GM10266 (cell line): ENCODE measurements around the gene SPSB1.

ENCODE experiments used
- DNase-seq: peaks from one replicate; pipeline ENCODE4 v3.0.0; 2012; ENCODE audit errors: extremely low spot score
- CTCF ChIP-seq: IDR thresholded peaks from 2 replicates; pipeline ENCODE4 v1.5.1; 2012; ENCODE audit warnings: mild to moderate bottlenecking, low read depth; ENCODE audit not compliant: control insufficient read depth, insufficient read depth; ENCODE audit errors: missing control alignments

Gene SPSB1

GRCh38 chr1:9251501-9251900, 41.2 kb upstream of the SPSB1 start:
- DNase-seq: no peak

GRCh38 chr1:9253004-9253403, 39.7 kb upstream of the SPSB1 start:
- DNase-seq: no peak
- TF ChIP-seq CTCF: no peak

More at GRCh38 chr1:9251501-9251900, 41.2 kb upstream of the SPSB1 start:
- TF ChIP-seq CTCF: no peak

- no peak for TF ChIP-seq CTCF
- no peak for DNase-seq
Observed at GRCh38 chr1:9253453-9254105, 39.1 kb upstream of the SPSB1 start.

- no peak for DNase-seq
- no peak for TF ChIP-seq CTCF
Observed at GRCh38 chr1:9256332-9256731, 36.4 kb upstream of the SPSB1 start.

- no peak for DNase-seq
- no peak for TF ChIP-seq CTCF
Observed at GRCh38 chr1:9257851-9258250, 34.8 kb upstream of the SPSB1 start.

- DNase-seq: no peak
- TF ChIP-seq CTCF: no peak
Observed at GRCh38 chr1:9258629-9259028, 34.1 kb upstream of the SPSB1 start.

- TF ChIP-seq CTCF: no peak
Observed at GRCh38 chr1:9260059-9260766, 32.5 kb upstream of the SPSB1 start.

More at GRCh38 chr1:9260059-9260766, 32.5 kb upstream of the SPSB1 start:
- no peak for DNase-seq
